GM23338 (cell line): ENCODE results near the gene INPP4A. TPM values are rescaled to one million over a fixed set of nuclear protein-coding genes. Genes with fewer than 3 reads are reported as not detected.

Experiments
- CREB1 ChIP-seq: fragments of 250-450 bp; sonication (Bioruptor Pico); IDR thresholded peaks from 2 replicates; pipeline ENCODE4 v1.5.0; 2020; ENCODE audit warnings: low read depth, mild to moderate bottlenecking, moderate library complexity
- EZH2 ChIP-seq: fragments of 200-600 bp; sonication (generic); IDR thresholded peaks from one replicate; pipeline ENCODE4 v1.8.0; 2017; ENCODE audit warnings: antibody characterized with exemption, mild to moderate bottlenecking, low read depth; ENCODE audit not compliant: unreplicated experiment
- POLR2AphosphoS5 ChIP-seq: IDR thresholded peaks from 2 replicates; pipeline ENCODE4 v1.6.1; 2016; ENCODE audit warnings: antibody characterized with exemption, low read depth
- REST ChIP-seq: IDR thresholded peaks from one replicate; pipeline ENCODE4 v1.6.1; 2018; ENCODE audit warnings: antibody characterized with exemption; ENCODE audit not compliant: unreplicated experiment
- STAT1 ChIP-seq: IDR thresholded peaks from one replicate; pipeline ENCODE4 v1.6.1; 2016; ENCODE audit warnings: antibody characterized with exemption; ENCODE audit not compliant: unreplicated experiment
- ZNF331 ChIP-seq: fragments of 250-450 bp; sonication (Bioruptor Pico); IDR thresholded peaks from 2 replicates; pipeline ENCODE4 v1.5.0; 2020; ENCODE audit warnings: low read depth, mild to moderate bottlenecking, moderate library complexity
- ZNF462 ChIP-seq: fragments of 250-450 bp; sonication (Bioruptor Pico); IDR thresholded peaks from 2 replicates; pipeline ENCODE4 v1.5.0; 2020; ENCODE audit warnings: mild to moderate bottlenecking, moderate library complexity
- polyA plus RNA-seq: library from polyadenylated mRNA; unstranded; fragments of >200 nt; fragmentation: Nextera tagmentation; extraction: Ambion mirVana; gene quantifications from 2 replicates; pipeline ENCODE4 v1.2.1, GENCODE V29; 2016
- total RNA-seq: library from RNA; depleted of rRNA; stranded (reverse); fragments of >200 nt; shearing (Covaris generic); gene quantifications from 2 replicates; pipeline ENCODE4 v1.2.3, GENCODE V29; 2014

Gene INPP4A
- total and polyA plus RNA-seq, 2 experiments from 2014 or later = 8.5 to 36.9 TPM

GRCh38 chr2:98632351-98632750 lies 187.7 kb downstream of the INPP4A start (continued):
- TF ChIP-seq ZNF462 (CRISPR knock-in tag) = no peak
- TF ChIP-seq CREB1 (CRISPR knock-in tag) = no peak
- TF ChIP-seq POLR2AphosphoS5 = no peak
- TF ChIP-seq EZH2 = no peak
- TF ChIP-seq ZNF331 (CRISPR knock-in tag) = no peak
- TF ChIP-seq REST = no peak
- TF ChIP-seq STAT1 = no peak
